GM12865 (cell line): ENCODE measurements around the gene FGGY.

ENCODE experiments used
- DNase-seq: peaks from one replicate; pipeline ENCODE4 v3.0.0; 2010; ENCODE audit warnings: low read depth
- H3K4me3 ChIP-seq: 2 replicates; pipeline ENCODE4 v1.5.1; 2011; ENCODE audit warnings: mild to moderate bottlenecking, low read depth, low read length, control low read depth
- TF ChIP-seq, protein P1 (sequence below): IDR thresholded peaks from 2 replicates; pipeline ENCODE4 v1.5.1; 2011; ENCODE audit warnings: low read length, control low read depth, low read depth, inconsistent platforms; ENCODE audit not compliant: insufficient read depth; ENCODE audit errors: missing control alignments

FGGY gene

DNA sequence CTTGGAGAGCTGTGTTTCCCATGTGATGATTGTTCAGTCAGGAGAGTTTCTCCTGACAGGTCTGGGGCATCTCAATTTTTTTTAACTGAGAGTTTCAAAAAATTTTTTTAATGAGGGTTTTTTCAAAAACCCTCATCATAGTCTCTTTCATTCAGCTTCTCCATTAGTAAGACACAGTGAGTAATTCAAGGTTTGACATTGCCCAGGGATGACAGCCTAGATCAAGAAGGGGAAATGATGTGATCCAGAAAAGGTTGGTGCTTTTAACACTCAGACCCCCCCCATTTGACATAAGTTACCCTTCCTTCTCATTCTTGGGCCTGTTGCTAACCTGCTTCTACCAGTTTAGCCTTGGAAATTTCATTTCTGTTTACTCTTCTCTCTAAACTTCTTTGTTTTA lies 328.5 kb downstream of the FGGY start:
- no peak overlapping the region for H3K4me3 ChIP-seq
- TF ChIP-seq, protein P1, sequence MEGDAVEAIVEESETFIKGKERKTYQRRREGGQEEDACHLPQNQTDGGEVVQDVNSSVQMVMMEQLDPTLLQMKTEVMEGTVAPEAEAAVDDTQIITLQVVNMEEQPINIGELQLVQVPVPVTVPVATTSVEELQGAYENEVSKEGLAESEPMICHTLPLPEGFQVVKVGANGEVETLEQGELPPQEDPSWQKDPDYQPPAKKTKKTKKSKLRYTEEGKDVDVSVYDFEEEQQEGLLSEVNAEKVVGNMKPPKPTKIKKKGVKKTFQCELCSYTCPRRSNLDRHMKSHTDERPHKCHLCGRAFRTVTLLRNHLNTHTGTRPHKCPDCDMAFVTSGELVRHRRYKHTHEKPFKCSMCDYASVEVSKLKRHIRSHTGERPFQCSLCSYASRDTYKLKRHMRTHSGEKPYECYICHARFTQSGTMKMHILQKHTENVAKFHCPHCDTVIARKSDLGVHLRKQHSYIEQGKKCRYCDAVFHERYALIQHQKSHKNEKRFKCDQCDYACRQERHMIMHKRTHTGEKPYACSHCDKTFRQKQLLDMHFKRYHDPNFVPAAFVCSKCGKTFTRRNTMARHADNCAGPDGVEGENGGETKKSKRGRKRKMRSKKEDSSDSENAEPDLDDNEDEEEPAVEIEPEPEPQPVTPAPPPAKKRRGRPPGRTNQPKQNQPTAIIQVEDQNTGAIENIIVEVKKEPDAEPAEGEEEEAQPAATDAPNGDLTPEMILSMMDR, result no peak
- DNase-seq, result no peak

DNA sequence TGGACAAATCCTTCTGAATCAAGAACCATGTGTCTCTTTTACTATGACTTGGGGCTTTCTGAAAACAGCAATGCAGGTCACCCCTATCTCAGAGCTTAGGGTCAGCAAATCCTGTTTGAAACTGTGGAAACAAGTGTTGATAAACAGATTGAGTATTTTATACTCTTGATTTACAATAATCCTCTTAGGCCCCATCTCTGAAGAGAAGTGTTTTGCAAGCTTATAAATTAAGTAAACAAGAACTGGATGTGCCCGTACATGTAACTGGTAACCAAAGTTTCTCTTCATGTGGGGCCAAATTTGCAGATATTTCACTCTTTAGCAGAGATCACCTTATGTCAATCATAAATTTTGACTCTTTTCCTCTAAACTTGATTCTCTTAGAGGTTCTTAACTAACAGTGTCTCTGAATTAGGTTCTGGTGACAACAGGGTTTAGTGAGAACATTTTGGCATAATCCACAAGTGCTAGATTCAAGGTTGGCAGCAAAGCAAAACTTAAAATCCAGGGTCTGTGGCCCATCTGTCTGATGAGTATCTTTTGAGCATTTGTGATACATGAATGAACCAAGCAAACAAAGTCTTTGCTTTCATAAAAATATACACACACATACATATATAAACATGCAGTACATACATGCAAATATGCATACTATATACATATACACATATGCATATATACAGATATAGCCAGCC lies 334.8 kb downstream of the FGGY start:
- no peak for DNase-seq
- TF ChIP-seq, protein P1, result no peak
- H3K4me3 ChIP-seq, result no peak overlapping the region

DNA sequence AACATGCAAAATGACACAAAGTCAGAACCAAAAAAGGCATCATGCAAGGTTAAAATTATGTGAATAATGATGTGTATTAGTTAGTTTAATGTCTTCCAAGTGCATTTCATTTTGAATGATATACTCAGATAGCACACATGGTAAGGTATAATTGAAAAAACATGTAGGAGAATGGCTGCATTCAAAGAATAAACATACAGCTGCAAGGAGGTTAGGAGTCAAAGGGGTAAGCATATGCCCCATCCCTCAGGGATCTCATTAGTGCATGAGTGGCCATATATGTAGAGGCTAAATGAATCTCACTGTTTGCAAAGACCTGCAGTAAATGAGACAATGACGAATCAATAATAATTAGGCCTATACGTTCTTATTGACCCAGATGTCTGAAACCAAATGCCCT lies 338.2 kb downstream of the FGGY start:
- TF ChIP-seq, protein P1, result no peak
- H3K4me3 ChIP-seq, result no peak overlapping the region
- DNase-seq, result no peak

DNA sequence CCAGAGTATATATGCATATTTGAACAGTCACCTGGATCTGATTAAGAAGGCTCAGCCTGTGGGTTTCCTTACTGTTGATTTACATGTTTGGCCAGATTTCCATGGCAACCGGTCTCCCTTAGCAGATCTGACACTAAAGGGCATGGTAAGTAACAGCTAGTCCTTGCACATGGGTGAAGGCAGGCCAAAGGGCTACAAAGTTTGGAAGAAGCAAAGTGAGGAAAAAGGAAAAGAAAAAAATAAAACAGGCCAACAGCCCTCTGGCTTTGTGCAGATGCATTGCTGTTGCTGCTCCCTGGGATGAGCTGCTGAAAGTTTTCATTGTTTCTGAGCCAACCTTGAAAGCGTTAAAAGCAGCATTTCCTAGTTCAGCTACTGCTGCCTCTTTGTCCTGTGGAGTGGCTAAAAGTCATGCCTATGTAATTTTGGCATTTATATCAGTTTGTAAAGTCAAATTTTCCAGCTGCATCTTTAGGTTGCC lies 341.4 kb downstream of the FGGY start:
- TF ChIP-seq, protein P1, result no peak

DNA sequence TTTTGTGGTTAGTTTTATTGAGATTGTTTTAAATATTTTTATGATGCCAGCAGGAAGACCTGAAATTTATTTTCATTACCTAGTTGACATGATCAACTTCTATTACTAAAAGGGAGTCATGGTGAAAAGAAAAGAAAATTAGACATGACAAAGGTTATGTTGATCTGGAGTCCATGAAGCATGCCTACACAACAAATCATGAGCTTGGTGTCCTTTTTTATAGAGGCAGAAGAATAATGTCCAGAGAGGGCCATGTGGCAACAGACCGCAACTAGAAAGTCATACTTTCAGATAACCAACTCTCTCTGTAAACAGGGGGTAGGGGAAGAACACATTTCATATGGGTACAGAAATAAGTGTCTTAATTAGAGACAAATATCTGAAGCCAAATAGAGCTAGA lies 342.4 kb downstream of the FGGY start:
- DNase-seq, result no peak
- H3K4me3 ChIP-seq, result no peak overlapping the region
- TF ChIP-seq, protein P1, result no peak

More for the DNA sequence above, 341.4 kb downstream of the FGGY start:
- DNase-seq, result peak; percentile 2
- H3K4me3 ChIP-seq, result no peak overlapping the region

DNA sequence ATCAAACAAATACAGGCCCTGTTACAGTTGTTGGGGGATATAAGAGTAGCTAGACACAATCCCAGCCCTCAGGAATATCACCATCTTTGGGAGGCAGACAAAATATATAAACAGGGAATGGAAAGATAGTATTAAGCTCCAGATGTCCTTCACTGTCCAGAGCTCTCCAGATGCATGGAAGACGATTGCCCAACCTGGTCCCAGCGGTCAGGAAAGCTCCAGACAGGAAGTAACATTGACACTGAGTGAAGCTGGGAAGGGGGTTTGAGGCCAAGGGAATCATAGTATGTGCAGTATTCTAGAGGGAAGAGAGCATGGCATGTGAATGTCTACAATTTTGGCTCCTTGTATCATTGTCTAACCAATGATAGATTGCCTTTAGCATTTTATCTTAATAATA lies 344.0 kb downstream of the FGGY start:
- H3K4me3 ChIP-seq, result no peak overlapping the region
- TF ChIP-seq, protein P1, result no peak
- no peak for DNase-seq

DNA sequence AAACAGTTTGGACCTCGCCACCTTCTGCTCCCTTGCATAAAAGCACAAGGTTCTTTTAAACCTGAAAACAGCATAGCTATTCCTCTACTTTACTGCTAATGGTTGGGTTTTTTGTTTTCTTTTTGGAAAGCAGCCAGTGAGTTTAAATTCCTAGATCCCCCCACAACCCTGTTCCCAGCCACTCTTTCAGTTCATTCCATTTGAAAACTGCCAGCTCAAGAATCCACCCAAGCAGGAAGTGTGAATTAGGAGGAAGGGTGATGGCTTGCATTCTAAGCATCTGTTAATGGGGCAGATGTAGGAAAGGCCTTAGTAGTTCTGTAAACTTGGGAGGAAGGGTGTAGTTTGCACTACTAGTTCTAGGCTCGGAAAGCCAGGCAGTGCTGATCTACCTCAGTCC lies 344.9 kb downstream of the FGGY start:
- no peak for DNase-seq
- no peak overlapping the region for H3K4me3 ChIP-seq
- TF ChIP-seq, protein P1, result no peak
